OCI-LY3 (cell line): ENCODE results near the gene CCDC158.

ENCODE experiments used
- H2AFZ ChIP-seq: fragments of 200-600, 300-600 bp; shearing (Covaris generic); 2 replicates; pipeline ENCODE4 v1.6.0; 2014; ENCODE audit warnings: antibody characterized with exemption, low read depth, low read length
- H3K27ac ChIP-seq: fragments of 200-600, 300-600 bp; sonication (generic); 2 replicates; pipeline ENCODE4 v1.5.1; 2014; ENCODE audit warnings: mild to moderate bottlenecking, low read length, moderate library complexity, mixed read lengths
- H3K27me3 ChIP-seq: fragments of 200-600, 300-600 bp; sonication (generic); 2 replicates; pipeline ENCODE4 v1.6.1; 2014; ENCODE audit warnings: low read depth, low read length, mixed read lengths
- H3K36me3 ChIP-seq: fragments of 200-600, 300-600 bp; sonication (generic); replicated peaks from 2 replicates; pipeline ENCODE3; 2014; ENCODE audit warnings: low read depth, low read length, mixed read lengths
- H3K4me1 ChIP-seq: fragments of 300-600, 200-600 bp; sonication (generic); 2 replicates; pipeline ENCODE4 v1.6.1; 2014; ENCODE audit warnings: low read length, mixed read lengths
- H3K4me2 ChIP-seq: fragments of 200-600, 300-600 bp; sonication (generic); 2 replicates; pipeline ENCODE4 v1.6.1; 2014; ENCODE audit warnings: low read length, mixed read lengths
- H3K4me3 ChIP-seq: fragments of 300-600, 200-600 bp; sonication (generic); 2 replicates; pipeline ENCODE4 v1.5.1; 2014; ENCODE audit warnings: antibody characterized with exemption, mild to moderate bottlenecking, low read length, moderate library complexity
- H3K79me2 ChIP-seq: fragments of 300-600, 200-600 bp; shearing (Covaris generic); 2 replicates; pipeline ENCODE4 v1.6.1; 2014; ENCODE audit warnings: mild to moderate bottlenecking, low read length, mixed read lengths
- H3K9ac ChIP-seq: fragments of 300-600, 200-600 bp; shearing (Covaris generic); 2 replicates; pipeline ENCODE4 v1.6.0; 2014; ENCODE audit warnings: mild to moderate bottlenecking, low read length, moderate library complexity
- H3K9me3 ChIP-seq: fragments of 200-600, 300-600 bp; shearing (Covaris generic); 2 replicates; pipeline ENCODE4 v1.6.1; 2014; ENCODE audit warnings: low read length, mixed read lengths; ENCODE audit not compliant: insufficient read depth
- H4K20me1 ChIP-seq: fragments of 200-600, 300-600 bp; sonication (generic); 2 replicates; pipeline ENCODE4 v1.6.1; 2016; ENCODE audit warnings: low read length, mixed read lengths; ENCODE audit not compliant: insufficient read depth
- EZH2phosphoT487 ChIP-seq: fragments of 200-600 bp; shearing (Covaris generic); IDR thresholded peaks from 2 replicates; pipeline ENCODE4 v1.6.1; 2018; ENCODE audit warnings: antibody characterized with exemption, mixed run types, low read depth
- TF ChIP-seq, protein P1 (sequence below): fragments of 200-600, 300-600 bp; sonication (generic); IDR thresholded peaks from 2 replicates; pipeline ENCODE4 v1.5.1; 2014; ENCODE audit warnings: antibody characterized with exemption, low read length, low read depth

Gene CCDC158

DNA sequence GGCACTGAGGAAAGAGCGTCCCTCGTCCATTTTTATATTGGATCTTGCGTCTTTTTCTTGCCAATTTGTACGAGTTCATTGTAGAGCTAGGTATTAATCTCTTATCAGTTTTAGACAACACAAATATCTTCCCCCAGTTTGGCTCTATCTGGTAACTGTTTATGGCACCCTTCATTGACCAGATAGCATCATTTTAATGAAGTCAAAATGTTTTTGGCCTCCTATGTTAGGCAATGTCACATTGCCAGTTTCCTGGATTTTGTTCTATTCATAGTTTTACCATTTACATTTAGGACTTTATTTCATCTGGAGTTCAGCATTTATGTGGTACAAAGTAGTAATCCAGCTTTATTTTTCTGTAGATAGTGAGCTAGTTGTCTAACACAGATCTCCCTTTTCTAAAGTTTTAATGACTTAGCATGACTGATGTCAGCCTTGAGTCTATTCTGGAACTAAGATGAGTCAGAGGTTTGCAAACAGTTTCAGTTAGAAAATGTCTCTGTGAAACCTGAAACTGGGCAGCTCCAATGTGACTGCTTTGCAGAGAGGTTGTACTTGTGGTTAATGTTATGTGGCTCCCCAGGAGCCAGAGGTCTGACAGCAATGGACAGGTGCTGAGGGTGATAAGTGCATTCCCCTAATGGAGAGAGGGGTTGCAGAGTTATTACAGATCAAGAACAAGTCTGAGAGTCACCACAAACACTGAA is 119.7 kb downstream of the CCDC158 start:
- peak overlapping the region; percentile 83 for H3K27ac ChIP-seq

DNA sequence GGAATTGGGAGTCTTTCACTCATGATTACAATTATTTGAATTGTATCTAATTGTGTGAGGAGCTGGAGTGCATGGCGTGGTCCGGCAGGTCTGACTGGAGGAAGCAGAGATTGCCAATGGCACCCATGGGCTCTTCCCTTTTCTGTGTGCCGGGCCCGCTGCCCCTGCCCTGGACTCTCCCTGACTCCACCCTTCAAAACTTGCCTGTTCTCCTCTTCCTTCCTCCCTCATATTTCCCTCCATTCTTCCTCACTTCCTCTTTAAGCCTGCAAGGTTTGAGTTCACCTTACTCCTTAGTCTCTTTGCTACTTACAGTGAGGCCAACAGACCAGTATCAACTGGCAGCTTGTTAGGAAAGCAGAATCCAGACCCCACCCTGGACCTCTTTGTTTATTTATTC is 120.9 kb downstream of the CCDC158 start:
- Histone ChIP-seq H3K9ac (no peak overlapping the region), H3K4me3 (no peak overlapping the region), H4K20me1 (no peaks in the 10 kb centered on the region), H2AFZ (no peak overlapping the region), H3K27ac (peak overlapping the region; percentile 83; the same call in 1 of the 2 replicates), H3K9me3 (peaks cover 10% of the 10 kb centered on the region), H3K4me1 (peaks cover 45% of the 10 kb centered on the region), H3K36me3 (peaks cover 12% of the 10 kb centered on the region), H3K4me2 (peak overlapping the region; percentile 26), H3K27me3 (no peaks in the 10 kb centered on the region), H3K79me2 (no peaks in the 10 kb centered on the region)
- TF ChIP-seq EZH2phosphoT487 = no peak
- TF ChIP-seq, protein P1, sequence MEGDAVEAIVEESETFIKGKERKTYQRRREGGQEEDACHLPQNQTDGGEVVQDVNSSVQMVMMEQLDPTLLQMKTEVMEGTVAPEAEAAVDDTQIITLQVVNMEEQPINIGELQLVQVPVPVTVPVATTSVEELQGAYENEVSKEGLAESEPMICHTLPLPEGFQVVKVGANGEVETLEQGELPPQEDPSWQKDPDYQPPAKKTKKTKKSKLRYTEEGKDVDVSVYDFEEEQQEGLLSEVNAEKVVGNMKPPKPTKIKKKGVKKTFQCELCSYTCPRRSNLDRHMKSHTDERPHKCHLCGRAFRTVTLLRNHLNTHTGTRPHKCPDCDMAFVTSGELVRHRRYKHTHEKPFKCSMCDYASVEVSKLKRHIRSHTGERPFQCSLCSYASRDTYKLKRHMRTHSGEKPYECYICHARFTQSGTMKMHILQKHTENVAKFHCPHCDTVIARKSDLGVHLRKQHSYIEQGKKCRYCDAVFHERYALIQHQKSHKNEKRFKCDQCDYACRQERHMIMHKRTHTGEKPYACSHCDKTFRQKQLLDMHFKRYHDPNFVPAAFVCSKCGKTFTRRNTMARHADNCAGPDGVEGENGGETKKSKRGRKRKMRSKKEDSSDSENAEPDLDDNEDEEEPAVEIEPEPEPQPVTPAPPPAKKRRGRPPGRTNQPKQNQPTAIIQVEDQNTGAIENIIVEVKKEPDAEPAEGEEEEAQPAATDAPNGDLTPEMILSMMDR = no peak

More for the DNA sequence above, 119.7 kb downstream of the CCDC158 start:
- Histone ChIP-seq H3K9ac (peak overlapping the region; percentile 36; the same call in 1 of the 2 replicates), H3K27me3 (no peaks in the 10 kb centered on the region), H3K36me3 (peaks cover 12% of the 10 kb centered on the region), H2AFZ (no peak overlapping the region), H3K4me3 (peak overlapping the region; percentile 32; the same call in 1 of the 2 replicates), H3K4me2 (peak overlapping the region; percentile 69), H3K9me3 (peaks cover 10% of the 10 kb centered on the region), H3K79me2 (no peaks in the 10 kb centered on the region), H4K20me1 (no peaks in the 10 kb centered on the region), H3K4me1 (peaks cover 41% of the 10 kb centered on the region)
- TF ChIP-seq, protein P1 = no peak
- no peak for TF ChIP-seq EZH2phosphoT487

DNA sequence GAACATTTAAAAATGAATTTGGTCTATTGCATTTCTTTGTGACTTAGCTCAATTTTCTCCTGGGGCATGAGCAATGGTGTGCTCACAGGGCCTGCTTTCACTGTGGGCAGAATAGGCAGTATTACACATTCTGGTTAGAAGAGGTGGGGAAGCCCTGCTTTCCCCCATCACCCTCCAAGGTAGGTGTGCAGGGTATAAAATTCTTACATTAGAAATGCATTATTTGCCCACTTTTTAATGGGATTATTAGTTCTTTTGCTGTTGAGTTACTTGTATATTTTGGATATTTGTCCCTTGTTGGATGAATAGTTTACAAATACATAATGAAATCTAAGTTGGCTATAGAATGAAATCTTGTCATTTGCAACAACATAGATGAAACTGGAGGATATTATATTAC is 122.7 kb downstream of the CCDC158 start:
- H3K27ac ChIP-seq = no peak overlapping the region
- no peak for TF ChIP-seq EZH2phosphoT487
- TF ChIP-seq, protein P1 = no peak
- H3K9ac ChIP-seq = no peak overlapping the region
- peaks cover 45% of the 10 kb centered on the region for H3K4me1 ChIP-seq
- H4K20me1 ChIP-seq = no peaks in the 10 kb centered on the region
- H2AFZ ChIP-seq = no peak overlapping the region
- no peaks in the 10 kb centered on the region for H3K27me3 ChIP-seq
- no peak overlapping the region for H3K4me3 ChIP-seq
- no peaks in the 10 kb centered on the region for H3K79me2 ChIP-seq
- H3K36me3 ChIP-seq = peaks cover 12% of the 10 kb centered on the region
- H3K4me2 ChIP-seq = no peak overlapping the region
- peaks cover 10% of the 10 kb centered on the region for H3K9me3 ChIP-seq

DNA sequence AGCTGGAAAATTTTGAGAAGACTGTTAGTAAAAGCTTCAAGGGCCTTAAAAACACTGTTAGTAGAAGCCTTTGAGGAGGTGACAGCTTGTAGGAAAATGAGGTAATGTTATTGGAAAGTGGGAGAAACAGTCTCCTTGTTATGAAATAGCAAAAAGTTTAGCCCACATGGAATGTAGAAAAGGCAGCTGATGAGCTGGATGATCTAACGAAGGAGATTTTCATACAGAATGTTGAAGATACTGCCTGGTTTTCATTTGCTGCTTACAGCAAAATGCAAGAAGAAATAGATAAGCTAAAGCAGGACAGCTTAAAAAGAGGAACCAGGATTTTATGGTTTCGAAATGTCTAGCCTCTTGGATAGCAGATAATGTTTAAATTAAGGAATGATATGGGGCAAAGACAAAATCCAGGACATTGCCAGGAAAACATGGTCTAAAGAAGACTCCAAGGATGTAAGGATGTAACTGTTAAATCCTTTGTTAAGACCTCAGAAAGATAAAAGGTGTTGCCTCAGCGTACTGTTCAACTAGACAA is 124.6 kb downstream of the CCDC158 start:
- no peak overlapping the region for H3K4me2 ChIP-seq
- no peaks in the 10 kb centered on the region for H3K27me3 ChIP-seq
- peaks cover 10% of the 10 kb centered on the region for H3K9me3 ChIP-seq
- H3K36me3 ChIP-seq = peaks cover 12% of the 10 kb centered on the region
- peaks cover 34% of the 10 kb centered on the region for H3K4me1 ChIP-seq
- H2AFZ ChIP-seq = no peak overlapping the region
- H4K20me1 ChIP-seq = no peaks in the 10 kb centered on the region
- H3K9ac ChIP-seq = no peak overlapping the region
- TF ChIP-seq, protein P1 = no peak
- TF ChIP-seq EZH2phosphoT487 = no peak
- H3K79me2 ChIP-seq = no peaks in the 10 kb centered on the region
- no peak overlapping the region for H3K4me3 ChIP-seq
- H3K27ac ChIP-seq = no peak overlapping the region
